G401 (cell line): ENCODE data around the gene XXYLT1. TPM values are rescaled to one million over a fixed set of nuclear protein-coding genes. Genes with fewer than 3 reads are reported as not detected.

Experiments used
- DNase-seq: peaks from one replicate; pipeline ENCODE4 v3.0.0-alpha.2; 2015; ENCODE audit warnings: low spot score
- in situ Hi-C: cut with HindIII; loops from 2 replicates; pipeline ENCODE4 v1.10.0; 2016; ENCODE audit warnings: low sequenced_read_pairs, mixed read lengths
- total RNA-seq: library from RNA; depleted of rRNA; stranded (reverse); fragments of >200 nt; shearing (Covaris generic); gene quantifications from 2 replicates; pipeline ENCODE4 v1.2.3, GENCODE V29; 2014

XXYLT1 gene
- total RNA-seq, 1 experiment from 2014 or later, result 80.3 TPM

GRCh38 chr3:195131176-195131575 is 139.8 kb downstream of the XXYLT1 start:
- in situ Hi-C loops, result no loop called here

GRCh38 chr3:195129644-195130492 is 141.1 kb downstream of the XXYLT1 start:
- no peak for DNase-seq
- in situ Hi-C loops, result no loop called here

More at GRCh38 chr3:195131176-195131575, 139.8 kb downstream of the XXYLT1 start:
- DNase-seq, result no peak

DNA sequence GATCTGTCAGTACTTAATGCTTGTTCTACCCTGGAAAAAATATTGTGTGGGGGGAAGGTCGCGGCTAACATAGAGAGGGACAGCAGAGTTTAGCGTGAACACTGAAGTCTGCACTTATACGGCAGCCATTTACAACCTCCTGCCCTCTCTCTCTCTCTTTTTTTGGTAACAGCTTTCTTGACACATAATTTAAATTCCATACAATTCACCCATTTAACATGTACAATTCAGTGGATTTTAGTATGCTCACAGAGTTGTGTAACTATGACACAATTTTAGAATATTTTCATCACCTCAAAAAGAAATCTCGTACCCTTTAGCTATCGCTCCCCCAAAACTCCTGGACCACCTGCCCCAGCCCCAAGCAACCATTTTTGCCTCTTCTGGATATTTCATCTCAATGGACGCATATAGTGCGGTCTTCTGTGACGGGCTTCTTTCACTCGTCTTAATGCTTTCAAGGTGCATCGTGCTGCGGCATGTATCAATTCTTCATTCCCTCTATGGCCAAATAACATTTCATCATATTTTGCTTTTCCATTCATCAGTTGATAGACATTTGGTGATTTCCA is 141.8 kb downstream of the XXYLT1 start:
- no peak for DNase-seq
- in situ Hi-C loops, result no loop called here

GRCh38 chr3:195128255-195129071 is 142.5 kb downstream of the XXYLT1 start:
- in situ Hi-C loops, result no loop called here
- no peak for DNase-seq

DNA sequence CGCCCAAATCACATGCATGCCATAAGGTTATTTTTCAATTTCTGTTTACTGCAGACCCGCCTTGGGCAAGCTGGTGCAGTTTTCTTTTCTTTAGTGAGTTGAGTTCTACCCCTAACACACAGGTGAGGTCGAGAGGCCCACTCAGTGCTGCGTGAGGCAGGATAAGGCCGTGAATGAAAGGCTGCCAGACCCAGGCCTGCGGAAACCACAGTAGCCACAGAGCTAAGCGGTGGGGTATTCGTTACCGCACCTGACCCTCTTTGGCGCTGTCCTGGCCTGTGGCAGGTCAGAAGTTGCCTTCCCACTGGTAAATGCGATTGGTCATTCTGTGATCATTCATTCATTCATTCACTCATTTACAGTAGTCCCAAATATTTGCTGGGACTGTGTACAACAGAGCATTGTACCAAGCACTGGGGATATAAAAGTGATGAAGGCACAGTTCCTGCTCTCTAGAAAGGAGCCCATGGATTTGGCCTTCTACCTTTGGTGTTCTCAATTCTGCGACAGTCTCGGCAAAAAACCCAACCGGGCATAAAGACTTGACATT is 144.8 kb downstream of the XXYLT1 start:
- DNase-seq, result no peak
- in situ Hi-C loops, result no loop called here

DNA sequence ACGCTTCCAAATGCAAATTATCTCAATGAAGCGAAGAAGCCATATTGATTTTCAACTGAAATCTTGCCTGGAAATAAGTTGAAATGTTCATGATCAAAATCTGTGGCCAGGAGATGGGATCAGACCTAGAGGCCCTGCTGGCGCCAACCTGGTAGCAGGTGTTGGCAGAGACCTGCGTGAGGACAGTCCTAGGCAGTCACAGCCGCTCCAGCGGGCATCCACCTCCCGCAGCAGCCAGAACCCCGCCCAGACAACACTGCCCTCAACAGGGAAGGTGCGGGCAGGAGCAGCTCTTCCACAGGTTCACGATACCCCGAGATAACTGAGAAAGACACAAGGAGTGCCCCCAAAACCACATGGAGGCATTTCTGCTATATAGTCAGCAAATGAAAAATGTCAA is 145.3 kb downstream of the XXYLT1 start:
- in situ Hi-C loops, result no loop called here
- DNase-seq, result no peak

DNA sequence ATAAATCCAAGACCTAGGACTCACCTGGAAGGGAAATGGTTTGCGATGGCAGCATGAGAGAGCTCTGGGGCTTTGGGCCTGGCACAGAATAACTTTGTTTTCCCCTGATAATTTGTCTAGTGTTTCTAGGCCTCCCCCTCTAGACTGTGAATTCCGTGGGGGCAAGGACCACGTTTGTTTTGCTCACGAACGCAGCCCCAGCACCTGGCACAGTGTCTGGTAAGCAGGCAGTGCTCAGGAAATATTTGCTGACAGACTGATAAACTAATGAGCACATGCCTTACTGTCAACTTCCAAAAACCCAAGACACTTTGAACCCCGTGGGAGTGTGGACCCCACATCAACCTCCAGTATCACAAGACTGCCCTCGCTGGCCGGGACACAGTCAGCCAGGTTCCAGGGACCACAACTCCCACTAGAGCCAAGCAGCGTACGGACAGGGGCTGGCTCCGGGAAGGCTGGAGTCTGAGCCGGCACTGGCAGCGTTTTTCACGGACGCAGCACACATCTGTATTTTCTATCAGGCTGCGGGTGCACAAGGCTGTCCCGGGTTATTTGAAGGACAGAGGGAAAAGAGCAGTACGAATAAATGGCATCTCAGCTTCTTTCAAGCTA is 146.5 kb downstream of the XXYLT1 start:
- in situ Hi-C loops, result no loop called here
- DNase-seq, result no peak

GRCh38 chr3:195123281-195123691 is 147.7 kb downstream of the XXYLT1 start:
- in situ Hi-C loops, result no loop called here
- no peak for DNase-seq

DNA sequence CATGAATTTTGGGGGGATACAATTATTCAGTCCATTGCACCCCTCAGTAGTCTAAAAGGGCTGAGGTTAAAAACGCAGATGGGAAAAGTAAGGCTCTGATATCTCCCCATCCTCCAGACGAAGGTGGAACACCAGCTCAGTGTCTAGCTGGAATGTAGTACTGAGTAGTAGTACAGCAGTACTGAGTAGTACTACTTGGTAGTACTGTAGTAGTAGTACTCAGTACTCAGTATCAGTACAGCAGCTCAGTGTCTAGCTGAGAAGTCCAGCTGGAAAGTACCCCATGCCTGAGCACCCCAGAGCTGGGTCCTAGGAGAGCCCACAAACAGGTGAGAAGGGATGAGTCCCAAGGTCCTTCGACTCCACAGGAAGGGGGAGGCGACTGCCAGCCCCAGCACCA is 148.7 kb downstream of the XXYLT1 start:
- DNase-seq, result no peak
- in situ Hi-C loops, result no loop called here

DNA sequence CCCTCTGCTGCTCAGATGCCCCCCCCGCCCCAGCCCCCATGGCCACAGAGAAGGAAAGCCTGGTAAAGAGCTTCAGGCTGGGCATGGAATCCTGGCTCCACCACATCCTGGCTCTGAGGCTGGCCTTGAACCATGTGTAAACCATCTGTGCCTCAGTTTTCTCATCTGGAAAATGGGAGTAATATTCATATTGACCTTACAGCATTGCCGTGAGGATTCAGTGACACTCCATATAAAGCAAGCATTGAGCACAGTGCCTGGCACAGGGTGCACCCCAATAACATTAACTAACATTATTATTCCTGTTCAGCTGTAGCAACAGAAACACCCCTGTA is 150.7 kb downstream of the XXYLT1 start:
- no peak for DNase-seq
- in situ Hi-C loops, result no loop called here

DNA sequence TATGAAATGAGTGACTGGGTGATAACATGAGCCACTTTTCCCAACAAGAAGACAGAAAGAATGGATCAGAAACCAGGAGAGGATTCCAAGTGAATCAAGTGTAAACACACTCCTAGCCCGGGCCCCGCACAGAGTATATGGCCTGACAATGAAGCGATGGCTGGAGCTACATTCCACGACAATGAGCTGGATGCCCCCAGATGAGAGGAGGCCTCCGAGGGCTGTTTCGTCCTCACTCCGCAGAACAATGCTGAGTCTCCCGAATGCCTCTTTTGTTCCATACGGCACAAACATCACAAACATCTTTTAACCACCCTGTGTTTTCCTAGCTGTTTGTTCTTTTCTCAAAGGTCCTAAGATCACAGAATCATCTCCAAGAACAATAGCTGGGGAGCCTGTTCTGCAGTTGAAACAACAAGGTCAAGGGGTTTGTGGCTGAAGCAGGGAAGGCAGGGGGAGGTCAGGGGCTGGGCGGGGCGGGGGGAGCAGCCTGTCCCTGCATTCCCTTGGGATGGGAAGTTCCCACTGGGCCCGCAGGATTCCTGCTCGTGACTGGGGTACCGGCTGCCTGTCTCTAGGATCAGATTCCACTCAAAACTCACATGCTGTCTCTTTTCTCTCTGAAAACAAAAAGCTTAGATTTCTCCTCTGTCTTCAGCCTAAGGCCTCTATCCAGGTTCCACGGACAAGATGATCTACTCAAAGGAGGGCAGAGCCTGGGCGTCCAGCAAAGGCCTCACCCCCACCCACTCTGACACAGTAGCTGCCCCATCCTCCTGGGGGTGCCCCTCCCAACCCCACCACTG is 151.3 kb downstream of the XXYLT1 start:
- no peak for DNase-seq
- in situ Hi-C loops, result no loop called here

- in situ Hi-C loops, result no loop called here
- no peak for DNase-seq
Observed at GRCh38 chr3:195118671-195119070, 152.3 kb downstream of the XXYLT1 start.

GRCh38 chr3:195117978-195118581 is 152.9 kb downstream of the XXYLT1 start:
- in situ Hi-C loops, result no loop called here

GRCh38 chr3:195116407-195117185 is 154.4 kb downstream of the XXYLT1 start:
- no peak for DNase-seq
- in situ Hi-C loops, result no loop called here

More at GRCh38 chr3:195117978-195118581, 152.9 kb downstream of the XXYLT1 start:
- no peak for DNase-seq

GRCh38 chr3:195115600-195116406 is 155.2 kb downstream of the XXYLT1 start:
- DNase-seq, result no peak
- in situ Hi-C loops, result no loop called here

GRCh38 chr3:195114786-195115599 is 156.0 kb downstream of the XXYLT1 start:
- DNase-seq, result no peak
- in situ Hi-C loops, result no loop called here
